Calu3 (cell line): Measurements from ENCODE around the gene PRKAR2B. TPM values are rescaled to one million over a fixed set of nuclear protein-coding genes. Genes with fewer than 3 reads are reported as not detected.
A peak's percentile ranks its signal among the peaks of the same experiment; 100 is the strongest.

Experiments
- BruUV-seq: library from RNA; stranded (reverse); fragments of 400-500 nt; replicated peaks from 2 replicates; lab custom pipeline; 2021; lab: Mats Ljungman, UMichigan
- CTCF ChIA-PET: fragments of 300-600 bp; sonication (Branson Sonifier 250); formaldehyde crosslinking; loops from one replicate; lab custom pipeline; 2022; ENCODE audit warnings: antibody characterized with exemption; lab: Charles Lee
- DNase-seq: peaks from one replicate; pipeline ENCODE4 v3.0.0; 2022
- H3K27ac Mint-ChIP-seq: one replicate; pipeline ENCODE4 v1.8.0; 2022; ENCODE audit warnings: mixed read lengths; ENCODE audit not compliant: unreplicated experiment
- H3K27me3 Mint-ChIP-seq: one replicate; pipeline ENCODE4 v1.8.0; 2022; ENCODE audit warnings: mixed read lengths; ENCODE audit not compliant: unreplicated experiment
- H3K36me3 Mint-ChIP-seq: one replicate; pipeline ENCODE4 v1.8.0; 2022; ENCODE audit warnings: mild to moderate bottlenecking, moderate library complexity, mixed read lengths; ENCODE audit not compliant: insufficient read depth, unreplicated experiment
- H3K4me1 Mint-ChIP-seq: one replicate; pipeline ENCODE4 v1.8.0; 2022; ENCODE audit warnings: mild to moderate bottlenecking, low read depth, mixed read lengths; ENCODE audit not compliant: unreplicated experiment
- H3K4me3 Mint-ChIP-seq: one replicate; pipeline ENCODE4 v1.8.0; 2022; ENCODE audit warnings: mild to moderate bottlenecking, low read depth, moderate library complexity, mixed read lengths; ENCODE audit not compliant: unreplicated experiment
- H3K9me3 Mint-ChIP-seq: one replicate; pipeline ENCODE4 v1.8.0; 2022; ENCODE audit warnings: low read depth, mixed read lengths; ENCODE audit not compliant: unreplicated experiment
- CTCF ChIP-seq: fragments of 200-600 bp; IDR thresholded peaks from one replicate; pipeline ENCODE4 v1.8.0; 2022; ENCODE audit warnings: antibody characterized with exemption; ENCODE audit not compliant: unreplicated experiment
- intact Hi-C: fragments of 100-400 bp; cut with micrococcal nuclease; formaldehyde crosslinking; loops from one replicate; pipeline ENCODE4 v1.10.0; 2022; ENCODE audit not compliant: unreplicated experiment
- total RNA-seq: library from RNA; stranded (reverse); gene quantifications from 2 replicates; pipeline ENCODE4 v1.2.3, GENCODE V29; 2022

Gene PRKAR2B
- total RNA-seq, 1 experiment from 2014 or later: 3.1 TPM

- H3K36me3 Mint-ChIP-seq: peaks cover 34% of the 10 kb centered on the region
- CTCF ChIA-PET: no interaction called here
These were observed 145.6 kb downstream of the PRKAR2B start for GRCh38 chr7:107190090-107190489.

GRCh38 chr7:107194052-107194451, 149.5 kb downstream of the PRKAR2B start:
- CTCF ChIA-PET: no interaction called here
- no peak for DNase-seq

More at GRCh38 chr7:107190090-107190489, 145.6 kb downstream of the PRKAR2B start:
- Mint-ChIP-seq H3K4me1 (no peaks in the 10 kb centered on the region), H3K27me3 (no peaks in the 10 kb centered on the region), H3K27ac (no peak overlapping the region), H3K4me3 (no peak overlapping the region), H3K9me3 (no peaks in the 10 kb centered on the region)
- BruUV-seq: no TSS peak
- no peak for TF ChIP-seq CTCF
- intact Hi-C loops: no loop called here
- DNase-seq: no peak

GRCh38 chr7:107196834-107197610, 152.5 kb downstream of the PRKAR2B start:
- intact Hi-C loops: no loop called here
- Mint-ChIP-seq H3K27ac (no peak overlapping the region), H3K36me3 (peaks cover 16% of the 10 kb centered on the region), H3K27me3 (no peaks in the 10 kb centered on the region), H3K4me3 (no peak overlapping the region), H3K9me3 (no peaks in the 10 kb centered on the region), H3K4me1 (no peaks in the 10 kb centered on the region)
- no peak for DNase-seq
- TF ChIP-seq CTCF: no peak
- BruUV-seq: no TSS peak
- CTCF ChIA-PET: no interaction called here

More at GRCh38 chr7:107194052-107194451, 149.5 kb downstream of the PRKAR2B start:
- H3K4me3 Mint-ChIP-seq: no peak overlapping the region
- H3K27ac Mint-ChIP-seq: no peak overlapping the region
- BruUV-seq: no TSS peak
- H3K4me1 Mint-ChIP-seq: no peaks in the 10 kb centered on the region
- H3K9me3 Mint-ChIP-seq: no peaks in the 10 kb centered on the region
- peaks cover 6% of the 10 kb centered on the region for H3K36me3 Mint-ChIP-seq
- H3K27me3 Mint-ChIP-seq: no peaks in the 10 kb centered on the region
- no peak for TF ChIP-seq CTCF
- intact Hi-C loops: no loop called here

- peak; percentile 41 for DNase-seq
- no TSS peak for BruUV-seq
- Mint-ChIP-seq H3K4me1 (no peaks in the 10 kb centered on the region), H3K27ac (no peak overlapping the region), H3K9me3 (no peaks in the 10 kb centered on the region), H3K36me3 (peaks cover 21% of the 10 kb centered on the region), H3K4me3 (no peak overlapping the region), H3K27me3 (no peaks in the 10 kb centered on the region)
- CTCF ChIA-PET: no interaction called here
- intact Hi-C loops: loop anchor here (2.0 to 10.0 kb wide), 2 partner anchors 523 to 673 kb away; no protein-coding TSS in a partner anchor
- no peak for TF ChIP-seq CTCF
These were observed 157.4 kb downstream of the PRKAR2B start for GRCh38 chr7:107201795-107202450.
